GM18858 (cell line): ENCODE measurements around the gene PGAP1.

ENCODE experiments used
- ATAC-seq: cut with Tn5 transposase; IDR thresholded peaks from one replicate; pipeline ENCODE4 v1.9.1; 2021; ENCODE audit not compliant: unreplicated experiment

Gene PGAP1

GRCh38 chr2:196900843-196901242, 25.7 kb downstream of the PGAP1 start:
- no peak for ATAC-seq

GRCh38 chr2:196899976-196900375, 26.5 kb downstream of the PGAP1 start:
- ATAC-seq: no peak

DNA sequence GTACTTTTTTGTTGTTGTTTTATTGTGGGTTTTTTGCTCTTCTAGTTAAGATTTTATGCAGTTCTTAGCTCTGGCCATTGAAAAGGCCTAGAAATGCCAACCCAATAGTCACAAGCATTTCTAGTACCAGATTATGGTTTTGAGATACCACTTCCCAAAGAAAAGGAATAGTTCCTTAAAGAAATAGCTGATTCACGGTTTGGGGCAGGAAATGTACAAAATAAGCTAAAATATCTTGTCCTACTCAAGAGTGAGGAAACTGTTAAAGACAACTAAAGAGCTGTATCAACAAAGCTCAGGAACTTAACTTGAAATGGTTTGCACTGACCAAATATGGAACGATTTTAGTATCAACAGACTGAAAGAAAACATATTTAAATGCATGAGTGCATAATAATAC, 35.4 kb downstream of the PGAP1 start:
- ATAC-seq: no peak

DNA sequence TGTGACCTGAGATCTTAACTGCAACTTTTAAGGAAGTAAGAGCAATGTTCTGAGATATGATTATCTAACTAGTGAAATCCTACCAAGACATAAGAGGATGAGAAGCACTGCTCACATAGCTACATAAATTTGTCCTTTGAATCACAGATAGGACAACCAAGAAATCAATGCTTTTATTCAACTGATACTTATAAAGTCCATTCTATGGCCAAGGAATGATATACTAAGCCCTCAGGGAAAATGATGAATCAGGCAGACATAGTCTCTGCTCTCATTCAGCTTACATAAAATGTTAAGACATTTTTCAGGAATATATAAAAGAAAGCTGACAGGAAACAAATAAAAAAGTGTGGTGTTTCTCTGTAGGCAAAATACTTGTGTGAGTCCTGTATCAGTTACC, 39.1 kb downstream of the PGAP1 start:
- ATAC-seq: no peak

DNA sequence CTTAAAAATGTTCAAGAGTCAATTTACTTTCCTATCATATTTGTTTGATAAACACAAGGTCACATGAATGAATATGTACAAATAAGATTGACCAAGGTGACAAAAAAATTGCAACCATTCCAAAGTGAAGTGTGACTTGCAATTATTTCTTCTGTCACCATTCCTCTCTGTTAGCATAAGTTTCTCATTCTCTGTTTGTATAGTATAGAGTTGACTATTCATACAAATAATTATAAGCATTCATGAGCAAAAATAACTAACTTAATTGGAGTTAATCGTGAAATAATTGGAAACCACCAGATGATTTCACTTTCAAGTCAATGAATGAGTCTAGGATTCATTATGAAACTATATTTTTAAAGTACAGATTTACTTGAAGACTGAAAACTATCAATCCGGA, 42.1 kb downstream of the PGAP1 start:
- ATAC-seq: no peak

DNA sequence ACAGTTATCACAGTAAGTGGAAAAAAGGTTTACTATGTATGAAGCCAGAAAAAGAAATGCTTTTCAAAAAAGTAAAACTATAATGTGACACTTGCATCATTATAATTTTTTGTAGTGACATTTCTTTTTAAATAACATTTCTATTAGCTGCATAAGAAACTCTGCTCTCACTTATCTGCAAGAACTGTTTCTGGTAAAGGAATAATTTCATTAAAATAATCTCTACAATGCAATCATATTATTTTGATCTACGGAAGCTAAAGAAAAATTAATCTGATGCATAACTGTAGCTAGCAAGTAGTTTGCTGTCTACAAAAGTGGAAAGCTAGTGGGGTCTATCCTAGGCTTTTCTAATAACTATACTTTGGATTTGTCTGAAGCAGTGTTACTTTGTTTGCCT, 50.1 kb downstream of the PGAP1 start:
- no peak for ATAC-seq

DNA sequence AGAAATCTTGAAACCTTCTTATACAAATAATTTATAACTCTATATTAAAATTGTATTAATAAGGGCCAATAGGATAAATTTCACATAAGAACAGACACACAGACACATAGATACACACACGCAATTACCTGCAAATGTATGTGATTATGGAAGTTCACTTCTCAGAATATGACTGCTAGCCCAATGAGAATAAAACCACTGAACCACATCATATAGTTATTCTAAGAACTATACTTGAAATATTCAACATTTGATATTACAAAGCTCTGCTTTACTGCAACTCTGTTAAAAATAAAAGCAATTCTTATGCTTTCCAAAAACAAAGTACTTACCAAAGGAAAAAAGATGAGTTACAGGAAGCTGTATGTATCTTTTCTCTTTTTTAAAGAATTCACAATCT, 51.1 kb downstream of the PGAP1 start:
- no peak for ATAC-seq

DNA sequence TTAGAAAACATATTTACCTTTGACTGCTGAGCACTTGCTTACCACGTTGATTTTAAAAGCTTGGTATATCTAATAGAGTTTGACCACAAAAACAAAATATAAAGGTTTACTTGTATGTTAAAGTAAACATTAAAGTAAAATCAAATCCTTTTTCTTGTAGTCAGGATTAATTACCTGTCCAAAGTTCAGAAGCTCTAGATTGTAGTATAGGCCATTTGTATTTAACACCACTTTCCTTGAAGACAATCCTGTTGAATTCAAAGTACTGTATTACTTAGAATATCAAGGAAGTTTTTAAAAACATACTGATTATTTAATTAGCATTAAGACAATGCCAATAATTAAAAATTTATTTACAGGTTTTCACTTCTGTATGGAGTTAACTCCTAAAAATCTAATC, 53.0 kb downstream of the PGAP1 start:
- ATAC-seq: no peak

DNA sequence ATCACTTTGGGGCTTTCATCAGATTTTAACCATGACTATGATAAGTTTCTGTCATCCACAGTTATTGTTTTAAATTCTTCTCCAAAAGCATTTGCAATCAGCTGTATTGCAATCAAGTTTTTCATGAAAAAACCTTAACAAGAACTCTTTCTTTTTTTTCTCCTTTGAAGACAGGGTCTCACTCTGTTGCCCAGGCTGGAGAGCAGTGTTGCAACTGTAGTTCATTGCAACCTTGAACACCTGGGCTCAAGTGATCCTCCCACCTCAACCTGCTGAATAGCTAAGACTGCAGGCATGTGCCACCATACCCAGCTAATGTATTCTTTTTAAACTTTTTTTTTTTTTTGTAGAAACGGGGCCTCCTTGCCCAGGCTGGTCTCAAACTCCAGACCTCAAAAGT, 71.9 kb downstream of the PGAP1 start:
- ATAC-seq: no peak

DNA sequence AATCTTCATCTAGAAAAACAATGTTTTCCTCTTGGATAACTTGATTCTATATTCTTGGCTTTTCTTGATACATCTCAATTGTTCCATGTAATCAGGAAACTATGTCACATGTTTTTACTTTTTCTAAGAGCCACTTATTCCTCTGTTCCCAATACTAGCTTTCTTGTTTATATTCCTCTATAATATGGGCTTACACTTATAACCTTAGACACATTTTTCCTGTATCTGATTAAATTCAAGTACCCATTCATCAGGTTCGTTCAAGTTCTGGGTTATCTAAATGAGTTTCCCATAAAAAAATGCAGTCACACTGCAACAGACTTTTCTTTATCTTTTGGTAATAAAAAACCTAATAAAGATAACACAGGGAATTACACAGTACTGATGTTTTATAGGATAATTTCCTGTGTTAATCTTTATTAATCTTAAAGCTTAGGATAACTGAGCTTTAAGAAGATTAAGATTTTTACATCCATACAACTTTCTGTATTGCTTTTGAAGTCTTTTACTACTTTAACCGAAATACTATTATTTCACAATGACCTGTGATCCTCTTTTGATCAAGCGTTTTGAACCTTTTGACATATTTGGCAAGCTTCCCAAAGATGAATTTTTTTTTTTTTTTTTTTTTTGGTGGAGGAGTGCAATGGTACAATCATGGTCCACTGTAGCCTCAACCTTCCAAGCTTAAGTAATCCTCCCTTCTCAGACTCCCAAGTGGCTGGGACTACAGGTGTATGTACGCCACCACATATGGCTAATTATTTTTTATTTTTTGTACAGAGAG, 73.0 kb downstream of the PGAP1 start:
- ATAC-seq: no peak

DNA sequence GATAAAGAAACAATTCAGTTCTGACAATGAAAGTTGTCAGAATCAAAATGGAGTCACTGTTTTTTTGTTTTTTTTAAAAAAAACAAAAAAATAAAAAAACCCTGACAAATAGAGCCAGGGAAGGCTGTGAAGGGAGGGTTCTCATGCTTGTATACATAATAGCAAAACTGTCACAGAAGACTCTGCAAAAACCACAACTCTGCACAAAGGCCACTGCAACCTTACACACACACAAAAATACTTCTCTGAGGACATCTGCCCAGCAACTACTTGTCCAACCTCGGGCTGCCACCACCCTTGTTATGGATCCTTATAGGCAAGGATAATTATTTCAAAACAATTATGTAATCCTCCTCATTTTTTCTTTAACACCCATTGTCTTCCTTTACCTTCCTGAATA, 75.4 kb downstream of the PGAP1 start:
- no peak for ATAC-seq

DNA sequence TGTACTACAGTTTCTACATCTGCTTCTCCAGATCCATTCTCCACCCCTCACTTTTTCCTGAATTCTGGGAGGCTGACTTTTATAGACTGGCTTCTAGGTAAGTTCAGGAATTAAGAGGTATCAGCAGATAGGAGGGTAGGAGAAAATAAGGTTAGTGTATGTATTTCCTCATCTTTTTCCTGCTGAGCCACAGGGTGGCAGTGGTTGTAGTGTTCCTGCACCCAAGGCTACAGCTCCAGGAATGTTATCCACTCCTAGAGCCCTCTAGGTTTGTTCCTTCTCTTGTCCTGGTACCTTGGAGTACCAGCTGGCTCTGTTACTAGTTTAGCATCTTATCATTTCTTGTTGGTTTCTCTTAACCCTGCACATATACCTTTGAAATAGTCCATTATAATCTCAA, 76.6 kb downstream of the PGAP1 start:
- ATAC-seq: no peak

GRCh38 chr2:196846295-196846694, 80.2 kb downstream of the PGAP1 start:
- ATAC-seq: no peak

GRCh38 chr2:196845371-196845770, 81.1 kb downstream of the PGAP1 start:
- no peak for ATAC-seq

DNA sequence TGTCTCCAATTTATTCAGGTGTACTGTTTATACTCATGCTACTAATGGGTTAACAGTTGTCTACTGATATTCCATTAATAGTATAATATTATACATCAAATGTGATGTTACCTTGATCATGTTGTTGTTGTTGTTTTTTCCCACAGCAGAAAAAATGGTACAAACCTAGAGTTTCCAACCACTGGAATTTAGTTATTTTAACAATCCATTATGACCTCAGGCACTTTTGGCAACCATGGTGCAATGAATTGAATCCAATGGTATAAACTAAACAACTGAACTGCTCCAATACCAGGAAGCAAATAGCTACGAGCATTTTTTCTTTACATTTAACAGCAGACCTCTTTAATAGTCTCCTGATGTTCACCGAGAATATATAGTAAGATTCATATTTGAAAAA, 86.3 kb downstream of the PGAP1 start:
- no peak for ATAC-seq

DNA sequence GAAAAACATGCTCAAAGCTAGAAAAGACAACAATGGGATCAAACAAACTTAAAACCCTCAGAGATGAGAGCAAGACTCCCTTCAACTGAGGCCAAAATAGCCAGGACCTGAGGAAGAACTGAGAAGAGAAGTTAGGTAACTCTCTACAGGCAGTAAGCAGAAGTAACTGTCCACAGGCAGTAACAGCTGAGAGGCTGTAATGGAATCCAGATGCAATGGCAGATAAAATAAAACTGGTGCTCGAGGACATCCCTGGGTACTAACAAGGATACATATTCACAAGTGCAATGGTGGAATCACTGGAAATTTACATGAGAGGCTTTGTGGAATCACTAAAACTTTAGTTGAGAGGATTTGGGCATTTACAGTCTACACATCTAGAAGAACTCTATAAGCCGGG, 86.9 kb downstream of the PGAP1 start:
- no peak for ATAC-seq

- ATAC-seq: no peak
Observed at GRCh38 chr2:196836440-196836839, 90.1 kb downstream of the PGAP1 start.

DNA sequence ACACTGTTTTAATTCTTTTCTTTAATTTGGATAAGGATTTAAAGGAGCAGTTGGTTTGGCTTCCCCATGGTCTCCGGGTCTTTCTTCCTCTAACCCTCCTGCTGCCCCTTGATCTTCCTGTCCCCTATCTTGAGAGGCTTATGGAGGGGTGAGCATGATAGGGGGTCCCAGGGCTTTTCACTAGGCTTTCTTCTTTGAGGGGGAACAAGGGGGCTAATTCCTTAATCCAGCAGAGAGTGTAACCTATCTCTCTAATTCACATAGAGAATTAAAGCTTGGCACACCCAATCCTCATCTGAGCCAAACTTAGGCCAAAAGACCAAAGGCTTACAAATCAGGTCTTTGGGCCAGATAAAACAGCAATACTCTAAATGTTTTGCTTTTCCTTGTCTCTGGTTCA, 95.8 kb downstream of the PGAP1 start:
- no peak for ATAC-seq

DNA sequence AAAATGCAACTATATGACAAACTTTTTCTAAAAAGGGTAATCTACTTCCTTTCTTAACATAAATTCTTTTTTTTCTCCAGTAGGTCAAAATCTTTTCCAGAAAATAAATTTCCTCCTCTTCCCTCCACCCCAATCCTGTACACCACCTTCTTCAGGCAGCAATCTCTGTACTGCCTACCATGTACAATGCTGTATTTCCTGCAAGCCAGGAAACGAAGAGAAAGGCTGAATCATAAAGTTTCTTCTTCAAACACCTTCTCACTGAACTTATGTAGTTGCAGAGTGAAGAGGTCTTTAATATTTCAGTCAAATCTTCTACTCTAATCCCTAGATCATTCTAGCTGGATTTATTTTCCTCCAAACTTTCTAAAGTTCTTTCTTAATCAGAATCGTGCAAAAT, 99.2 kb downstream of the PGAP1 start:
- no peak for ATAC-seq

GRCh38 chr2:196823750-196824522, 102.6 kb downstream of the PGAP1 start:
- ATAC-seq: no peak

DNA sequence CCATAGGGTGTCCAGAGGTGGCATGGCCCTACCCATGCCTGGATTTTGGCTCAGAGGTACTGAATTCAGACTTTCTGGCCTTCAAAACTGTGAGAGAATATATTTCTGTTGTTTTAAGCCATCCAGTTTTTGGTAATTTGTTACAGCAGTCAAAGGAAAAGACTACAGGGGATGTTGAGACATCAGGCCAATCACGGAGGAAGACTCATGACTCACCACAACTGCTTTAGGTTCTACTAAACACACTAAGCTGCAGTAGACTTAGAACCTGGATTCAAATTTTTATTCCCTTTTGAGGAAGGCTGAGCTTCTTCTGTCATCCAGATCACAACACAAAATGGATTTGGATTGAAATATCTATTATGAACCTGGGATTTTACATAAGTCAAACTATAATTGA, 105.3 kb downstream of the PGAP1 start:
- ATAC-seq: no peak

DNA sequence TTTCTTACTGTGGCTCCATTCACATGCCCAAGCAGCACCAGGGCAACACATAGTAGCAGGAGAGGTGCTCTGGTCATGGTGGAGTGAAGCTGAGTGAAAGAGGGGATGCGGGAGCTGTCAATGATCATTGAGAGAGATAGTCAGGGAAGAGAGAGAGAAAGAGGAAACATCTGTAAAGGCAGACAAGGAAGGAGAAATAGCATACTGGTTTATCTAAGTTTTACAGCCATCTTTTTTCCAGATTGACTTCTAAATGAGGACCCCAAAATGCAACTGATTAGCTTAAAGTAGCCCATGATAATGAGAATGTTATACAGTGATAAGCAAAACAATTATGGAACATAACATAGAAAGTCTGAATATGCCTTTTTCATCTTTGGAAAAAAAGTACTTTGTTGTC, 117.2 kb downstream of the PGAP1 start, which contains the start of gene C2orf66:
C2orf66 (minus strand) TSS at position 96 of the 400 bp plus-strand sequence; CDS start at position 77, 19 bp downstream.
- ATAC-seq: no peak
